ENCODE data around the gene PHLPP2. TPM values are rescaled to one million over a fixed set of nuclear protein-coding genes. Genes with fewer than 3 reads are reported as not detected.

The PHLPP2 gene
- total and polyA plus RNA-seq, 2 donors (not counting 1 experiment from before 2014, with no cell fraction given) = 9.7 to 13.2 TPM

- TF ChIP-seq EZH2 (IDR thresholded peaks at IDR 0.05; ENCODE audit: low read length, missing control alignments) (no peak), CTCF (conservative IDR thresholded peaks at IDR 0.05 in 1 of 2, IDR thresholded peaks at IDR 0.05 in 1 of 2; ENCODE audit: low read depth in 1 of 2, low read length in 2 of 2) (no peak)
- no peaks in the 10 kb centered on the region for H3K9me3 ChIP-seq (ENCODE audit: control insufficient read depth, insufficient read depth, low read depth, low read length)
- no peaks in the 10 kb centered on the region for H3K36me3 ChIP-seq (ENCODE audit: control insufficient read depth, insufficient read depth, low read length)
- H3K4me1 ChIP-seq (ENCODE audit: control insufficient read depth, extremely low read depth, insufficient read depth, low read length) = no peaks in the 10 kb centered on the region
- no peak overlapping the region for H2AFZ ChIP-seq (ENCODE audit: low read length)
- DNase-seq (ENCODE audit: low read depth in 2 of 2) = peak; percentile 16 to 35
- H4K20me1 ChIP-seq (ENCODE audit: control insufficient read depth, extremely low read depth, insufficient read depth, low read length) = no peaks in the 10 kb centered on the region
- H3K4me2 ChIP-seq (ENCODE audit: extremely low read depth, insufficient read depth, low read length) = no peak overlapping the region
- H3K79me2 ChIP-seq (ENCODE audit: control insufficient read depth, insufficient read depth, low read length) = no peaks in the 10 kb centered on the region
- no peak overlapping the region for H3K4me3 ChIP-seq (replicated peaks in 1 of 4; ENCODE audit: control extremely low read depth in 1 of 4, insufficient read depth in 1 of 4, low read depth in 3 of 4, low read length in 4 of 4)
- no peak overlapping the region for H3K27ac ChIP-seq (ENCODE audit: insufficient read depth, low read length)
- H3K9ac ChIP-seq (ENCODE audit: insufficient read depth, low read length) = no peak overlapping the region
- peaks cover 20% of the 10 kb centered on the region for H3K27me3 ChIP-seq (ENCODE audit: control insufficient read depth, insufficient read depth, low read length)
Observed at GRCh38 chr16:71628810-71629209, 95.7 kb downstream of the PHLPP2 start.

- no peak for DNase-seq (ENCODE audit: low read depth in 2 of 2)
- H3K27ac ChIP-seq (ENCODE audit: insufficient read depth, low read length) = no peak overlapping the region
- no peak overlapping the region for H3K4me2 ChIP-seq (ENCODE audit: extremely low read depth, insufficient read depth, low read length)
- H4K20me1 ChIP-seq (ENCODE audit: control insufficient read depth, extremely low read depth, insufficient read depth, low read length) = no peaks in the 10 kb centered on the region
- no peaks in the 10 kb centered on the region for H3K36me3 ChIP-seq (ENCODE audit: control insufficient read depth, insufficient read depth, low read length)
- H3K27me3 ChIP-seq (ENCODE audit: control insufficient read depth, insufficient read depth, low read length) = peaks cover 20% of the 10 kb centered on the region
- H3K79me2 ChIP-seq (ENCODE audit: control insufficient read depth, insufficient read depth, low read length) = no peaks in the 10 kb centered on the region
- H3K4me3 ChIP-seq (replicated peaks in 1 of 4; ENCODE audit: control extremely low read depth in 1 of 4, insufficient read depth in 1 of 4, low read depth in 3 of 4, low read length in 4 of 4) = no peak overlapping the region
- no peaks in the 10 kb centered on the region for H3K9me3 ChIP-seq (ENCODE audit: control insufficient read depth, insufficient read depth, low read depth, low read length)
- H3K9ac ChIP-seq (ENCODE audit: insufficient read depth, low read length) = no peak overlapping the region
- no peak for TF ChIP-seq CTCF (conservative IDR thresholded peaks at IDR 0.05 in 1 of 2, IDR thresholded peaks at IDR 0.05 in 1 of 2; ENCODE audit: low read depth in 1 of 2, low read length in 2 of 2)
- no peak for TF ChIP-seq EZH2 (IDR thresholded peaks at IDR 0.05; ENCODE audit: low read length, missing control alignments)
- H2AFZ ChIP-seq (ENCODE audit: low read length) = no peak overlapping the region
- no peaks in the 10 kb centered on the region for H3K4me1 ChIP-seq (ENCODE audit: control insufficient read depth, extremely low read depth, insufficient read depth, low read length)
Observed at GRCh38 chr16:71627731-71628181, 96.7 kb downstream of the PHLPP2 start.

- Histone ChIP-seq H3K27me3 (ENCODE audit: control insufficient read depth, insufficient read depth, low read length) (peaks cover 20% of the 10 kb centered on the region), H3K27ac (ENCODE audit: insufficient read depth, low read length) (no peak overlapping the region), H4K20me1 (ENCODE audit: control insufficient read depth, extremely low read depth, insufficient read depth, low read length) (no peaks in the 10 kb centered on the region), H3K4me3 (replicated peaks in 1 of 4; ENCODE audit: control extremely low read depth in 1 of 4, insufficient read depth in 1 of 4, low read depth in 3 of 4, low read length in 4 of 4) (peak overlapping the region in 1 of 4 experiments; percentile 41), H3K9me3 (ENCODE audit: control insufficient read depth, insufficient read depth, low read depth, low read length) (no peaks in the 10 kb centered on the region), H3K9ac (ENCODE audit: insufficient read depth, low read length) (no peak overlapping the region), H3K36me3 (ENCODE audit: control insufficient read depth, insufficient read depth, low read length) (no peaks in the 10 kb centered on the region), H3K4me2 (ENCODE audit: extremely low read depth, insufficient read depth, low read length) (peak overlapping the region; percentile 48), H3K4me1 (ENCODE audit: control insufficient read depth, extremely low read depth, insufficient read depth, low read length) (no peaks in the 10 kb centered on the region), H2AFZ (ENCODE audit: low read length) (no peak overlapping the region), H3K79me2 (ENCODE audit: control insufficient read depth, insufficient read depth, low read length) (no peaks in the 10 kb centered on the region)
- TF ChIP-seq CTCF (conservative IDR thresholded peaks at IDR 0.05 in 1 of 2, IDR thresholded peaks at IDR 0.05 in 1 of 2; ENCODE audit: low read depth in 1 of 2, low read length in 2 of 2) = no peak
- TF ChIP-seq EZH2 (IDR thresholded peaks at IDR 0.05; ENCODE audit: low read length, missing control alignments) = no peak
- no peak for DNase-seq (ENCODE audit: low read depth in 2 of 2)
Observed at GRCh38 chr16:71626858-71627213, 97.7 kb downstream of the PHLPP2 start.
